CD14-positive monocyte (primary cell): ENCODE results near the gene GPER1. TPM values are rescaled to one million over a fixed set of nuclear protein-coding genes. Genes with fewer than 3 reads are reported as not detected.

Source experiments
- DNase-seq, 3 donors: peaks; one replicate each; pipeline ENCODE4 v3.0.0-alpha.2; 2011 to 2022
- H2AFZ ChIP-seq: 2 replicates; pipeline ENCODE4 v1.6.0; 2012; ENCODE audit warnings: mild to moderate bottlenecking, low read depth, low read length, inconsistent platforms; ENCODE audit not compliant: insufficient read depth, poor library complexity, severe bottlenecking
- H3K27ac ChIP-seq, 2 donors: 1 replicate in 1 of 2; 2 replicates in 1 of 2; pipeline ENCODE4 v1.5.1; 2012 to 2013; ENCODE audit warnings: low read length in 2 of 2, control low read depth in 1 of 2, inconsistent platforms in 1 of 2, low read depth in 1 of 2, mild to moderate bottlenecking in 1 of 2
- H3K27me3 ChIP-seq, 2 donors: one replicate each; pipeline versions ENCODE4 v1.6.0 to v1.6.1; 2011 to 2013; ENCODE audit warnings: low read length in 2 of 2; ENCODE audit not compliant: control insufficient read depth in 2 of 2, insufficient read depth in 2 of 2
- H3K36me3 ChIP-seq, 2 donors: replicated peaks in 1 of 2; 1 replicate in 1 of 2; 2 replicates in 1 of 2; pipeline versions ENCODE4 v1.5.1 to v1.6.1; 2012 to 2013; ENCODE audit warnings: low read length in 2 of 2, control low read depth in 1 of 2, inconsistent platforms in 1 of 2, mild to moderate bottlenecking in 1 of 2; ENCODE audit not compliant: insufficient read depth in 2 of 2, control insufficient read depth in 1 of 2
- H3K4me1 ChIP-seq, 2 donors: 1 replicate in 1 of 2; 2 replicates in 1 of 2; pipeline versions ENCODE4 v1.5.1 to v1.6.1; 2012 to 2013; ENCODE audit warnings: low read length in 2 of 2, control low read depth in 1 of 2, inconsistent platforms in 1 of 2, mild to moderate bottlenecking in 1 of 2, moderate library complexity in 1 of 2; ENCODE audit not compliant: insufficient read depth in 2 of 2, control insufficient read depth in 1 of 2
- H3K4me2 ChIP-seq: replicated peaks from 2 replicates; pipeline ENCODE3; 2012; ENCODE audit warnings: low read length, moderate library complexity, mild to moderate bottlenecking; ENCODE audit not compliant: poor library complexity, severe bottlenecking; ENCODE audit errors: extremely low read depth
- H3K4me3 ChIP-seq, 3 experiments: fragments of 200-600 bp in 1 of 3; sonication (generic) in 1 of 3; replicated peaks in 1 of 3; 1 replicate in 2 of 3; 2 replicates in 1 of 3; pipeline ENCODE4 v1.5.1; 2011 to 2013; ENCODE audit warnings: low read length in 3 of 3, mild to moderate bottlenecking in 3 of 3, control low read depth in 2 of 3, low read depth in 2 of 3, inconsistent platforms in 1 of 3, moderate library complexity in 1 of 3
- H3K79me2 ChIP-seq: 2 replicates; pipeline ENCODE4 v1.6.0; 2012; ENCODE audit warnings: mild to moderate bottlenecking, control low read depth, inconsistent platforms, low read length, moderate library complexity; ENCODE audit not compliant: insufficient read depth
- H3K9ac ChIP-seq: 2 replicates; pipeline ENCODE4 v1.6.0; 2017; ENCODE audit warnings: low read length, mild to moderate bottlenecking; ENCODE audit not compliant: insufficient read depth, poor library complexity, severe bottlenecking
- H3K9me3 ChIP-seq, 2 donors: replicated peaks in 1 of 2; 1 replicate in 1 of 2; 2 replicates in 1 of 2; pipeline versions ENCODE4 v1.5.1 to v1.6.1; 2012 to 2013; ENCODE audit warnings: low read length in 2 of 2, control low read depth in 1 of 2; ENCODE audit not compliant: control insufficient read depth in 1 of 2, insufficient read depth in 1 of 2
- H4K20me1 ChIP-seq: 2 replicates; pipeline ENCODE4 v1.6.0; 2012; ENCODE audit warnings: mild to moderate bottlenecking, low read length, control low read depth, moderate library complexity; ENCODE audit not compliant: insufficient read depth
- H3K27ac Mint-ChIP-seq, 7 donors: one replicate each; pipeline ENCODE4 v1.8.0; 2020; ENCODE audit warnings: mild to moderate bottlenecking in 7 of 7, mixed read lengths in 7 of 7, moderate library complexity in 6 of 7, inconsistent platforms in 2 of 7
- H3K27me3 Mint-ChIP-seq, 3 donors: one replicate each; pipeline ENCODE4 v1.8.0; 2021 to 2022; ENCODE audit warnings: low read depth in 3 of 3, mild to moderate bottlenecking in 3 of 3, mixed read lengths in 3 of 3, moderate library complexity in 3 of 3, inconsistent platforms in 1 of 3
- H3K36me3 Mint-ChIP-seq, 2 donors: one replicate each; pipeline ENCODE4 v1.8.0; 2020; ENCODE audit warnings: mixed read lengths in 2 of 2, inconsistent platforms in 1 of 2, mild to moderate bottlenecking in 1 of 2
- H3K4me1 Mint-ChIP-seq: one replicate; pipeline ENCODE4 v1.8.0; 2020; ENCODE audit warnings: mild to moderate bottlenecking, mixed read lengths
- H3K4me3 Mint-ChIP-seq, 2 donors: one replicate each; pipeline ENCODE4 v1.8.0; 2020; ENCODE audit warnings: mild to moderate bottlenecking in 2 of 2, mixed read lengths in 2 of 2, moderate library complexity in 1 of 2
- H3K9me3 Mint-ChIP-seq, 7 donors: one replicate each; pipeline ENCODE4 v1.8.0; 2020 to 2022; ENCODE audit warnings: mixed read lengths in 7 of 7, mild to moderate bottlenecking in 6 of 7, moderate library complexity in 6 of 7, inconsistent platforms in 2 of 7
- CTCF ChIP-seq: fragments of 200-600 bp; IDR thresholded peaks from one replicate; pipeline ENCODE4 v1.8.0; 2022; ENCODE audit warnings: antibody characterized with exemption, mild to moderate bottlenecking
- WGBS: methylation state at CpG from one replicate; pipeline ENCODE4 v1.1.5; 2013; ENCODE audit warnings: missing lambda C conversion rate; ENCODE audit not compliant: insufficient coverage; 5-methylcytosine and 5-hydroxymethylcytosine counted together
- intact Hi-C, 2 donors: fragments of 100-400 bp; cut with micrococcal nuclease; formaldehyde crosslinking; loops; one replicate each; pipeline versions ENCODE4 v1.15.0 to v1.15.1; 2023
- polyA plus RNA-seq, 3 donors: library from polyadenylated mRNA; depleted of rRNA in 1 of 3; unstranded in 2 of 3; stranded (reverse) in 1 of 3; fragments of 300-500 nt in 2 of 3; fragments of >200 nt in 1 of 3; fragmentation: Illumina TruSeq in 2 of 3; gene quantifications; 1 replicate in 2 of 3; 2 replicates in 1 of 3; pipeline ENCODE4 v1.2.3, GENCODE V29; 2012 to 2021

Gene GPER1
- polyA plus RNA-seq, 3 donors, result 0.35 to 10.0 (median 4.1) TPM

- Histone ChIP-seq H3K9me3 (no peaks in the 10 kb centered on the region), H2AFZ (no peak overlapping the region), H3K27ac (no peak overlapping the region), H3K4me3 (no peak overlapping the region), H3K79me2 (no peaks in the 10 kb centered on the region), H3K9ac (no peak overlapping the region), H3K27me3 (no peaks in the 10 kb centered on the region), H3K36me3 (no peaks in the 10 kb centered on the region), H3K4me1 (peaks cover 0 to 4% of the 10 kb centered on the region in 2 donors), H3K4me2 (no peak overlapping the region), H4K20me1 (no peaks in the 10 kb centered on the region)
- TF ChIP-seq CTCF, result no peak
- Mint-ChIP-seq H3K4me1 (peaks cover 6% of the 10 kb centered on the region), H3K9me3 (peaks cover 0 to 6% (median 0%) of the 10 kb centered on the region in 7 donors), H3K27ac (no peak overlapping the region), H3K27me3 (peaks cover 0 to 3% (median 1%) of the 10 kb centered on the region in 3 donors), H3K4me3 (no peak overlapping the region), H3K36me3 (no peaks in the 10 kb centered on the region)
- DNase-seq, result no peak
- intact Hi-C loops, result no loop called here
- WGBS, result 95% methylated on average over 12 of the region's 14 CpGs
Measured at GRCh38 chr7:1121476-1121875, 33.6 kb downstream of the GPER1 start.

- DNase-seq, result no peak
- Mint-ChIP-seq H3K4me3 (no peak overlapping the region), H3K36me3 (no peaks in the 10 kb centered on the region), H3K27me3 (peaks cover 0 to 3% (median 1%) of the 10 kb centered on the region in 3 donors), H3K4me1 (peaks cover 6% of the 10 kb centered on the region), H3K9me3 (peaks cover 0 to 4% (median 0%) of the 10 kb centered on the region in 7 donors), H3K27ac (peak overlapping the region in 1 of 7 donors; percentile 13)
- 75% methylated on average over 23 of the region's 28 CpGs for WGBS
- peaks cover 0 to 4% of the 10 kb centered on the region in 2 donors for H3K4me1 ChIP-seq
- no peak overlapping the region for H3K4me3 ChIP-seq
- H3K79me2 ChIP-seq, result no peaks in the 10 kb centered on the region
- TF ChIP-seq CTCF, result no peak
- H3K9ac ChIP-seq, result peak overlapping the region; percentile 8
- intact Hi-C loops, result no loop called here
- no peaks in the 10 kb centered on the region for H3K9me3 ChIP-seq
- no peak overlapping the region for H3K27ac ChIP-seq
- H3K27me3 ChIP-seq, result no peaks in the 10 kb centered on the region
- H3K4me2 ChIP-seq, result no peak overlapping the region
- H2AFZ ChIP-seq, result no peak overlapping the region
- no peaks in the 10 kb centered on the region for H3K36me3 ChIP-seq
- no peaks in the 10 kb centered on the region for H4K20me1 ChIP-seq
Measured at GRCh38 chr7:1121886-1122831, 34.2 kb downstream of the GPER1 start.
